HG02610 (cell line): ENCODE data around the gene BEST2.
"Not testable (repeated sequence)": the region's sequence is repeated elsewhere in the genome, so short reads cannot be mapped to it uniquely, and the experiment has no call there.

Source experiments
- ATAC-seq: cut with Tn5 transposase; IDR thresholded peaks from one replicate; pipeline ENCODE4 v1.9.1; 2021; ENCODE audit warnings: mild to moderate bottlenecking, moderate library complexity; ENCODE audit not compliant: unreplicated experiment

The BEST2 gene

GRCh38 chr19:12797607-12798006 lies 46.0 kb downstream of the BEST2 start:
- not testable (repeated sequence) for ATAC-seq

- no peak for ATAC-seq
Observed at GRCh38 chr19:12799742-12800465, 48.3 kb downstream of the BEST2 start.

- no peak for ATAC-seq
Observed at GRCh38 chr19:12800466-12800770, 48.8 kb downstream of the BEST2 start.

GRCh38 chr19:12800923-12801465 lies 49.4 kb downstream of the BEST2 start:
- no peak for ATAC-seq

GRCh38 chr19:12801466-12802266 lies 50.1 kb downstream of the BEST2 start, which contains the start of the genes PRDX2 and THSD8:
PRDX2 (minus strand) TSS chr19:12801800; CDS start chr19:12801261, 539 bp downstream.
THSD8 (plus strand) TSS chr19:12802069; CDS start chr19:12802072, 3 bp downstream.
- ATAC-seq, result no peak

DNA sequence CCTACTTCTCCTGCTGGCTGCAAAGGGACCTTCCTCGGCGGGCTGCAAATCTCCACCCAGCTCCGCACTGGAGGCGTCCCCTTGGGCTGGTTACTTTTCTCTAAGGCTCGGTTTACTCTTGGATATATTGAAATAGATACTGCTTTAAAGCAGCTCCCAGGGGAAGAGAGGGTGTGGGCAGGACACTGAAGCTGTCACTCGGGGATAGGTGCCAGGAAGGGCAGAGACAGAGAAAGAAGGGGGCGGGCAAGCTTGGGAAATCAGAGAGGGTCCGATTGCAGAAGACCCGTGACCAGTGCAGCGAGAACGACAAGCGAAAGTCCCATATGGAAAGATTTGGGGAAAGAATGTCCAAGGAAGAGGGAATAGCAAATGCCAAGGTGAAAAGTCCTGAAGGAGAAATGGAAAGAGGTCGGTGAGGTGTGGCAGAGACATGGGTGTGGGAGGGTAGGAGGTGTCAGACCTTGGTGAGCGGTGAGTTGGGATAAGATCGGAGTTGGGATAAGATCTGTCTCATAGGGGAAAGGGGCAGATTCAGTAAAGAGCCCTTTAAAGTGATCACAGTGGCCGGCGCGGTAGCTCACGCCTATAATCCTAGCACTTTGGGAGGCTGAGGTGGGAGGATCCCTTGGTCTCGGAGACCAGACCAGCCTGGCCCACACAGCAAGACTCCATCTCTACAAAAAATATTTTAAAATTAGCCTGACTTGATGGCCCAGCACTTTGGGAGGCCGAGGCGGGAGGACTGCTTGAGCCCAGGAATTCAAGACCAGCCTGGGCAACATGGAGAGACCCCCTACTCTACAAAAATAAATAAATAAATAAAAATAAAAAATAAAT lies 50.9 kb downstream of the BEST2 start:
- no peak for ATAC-seq

DNA sequence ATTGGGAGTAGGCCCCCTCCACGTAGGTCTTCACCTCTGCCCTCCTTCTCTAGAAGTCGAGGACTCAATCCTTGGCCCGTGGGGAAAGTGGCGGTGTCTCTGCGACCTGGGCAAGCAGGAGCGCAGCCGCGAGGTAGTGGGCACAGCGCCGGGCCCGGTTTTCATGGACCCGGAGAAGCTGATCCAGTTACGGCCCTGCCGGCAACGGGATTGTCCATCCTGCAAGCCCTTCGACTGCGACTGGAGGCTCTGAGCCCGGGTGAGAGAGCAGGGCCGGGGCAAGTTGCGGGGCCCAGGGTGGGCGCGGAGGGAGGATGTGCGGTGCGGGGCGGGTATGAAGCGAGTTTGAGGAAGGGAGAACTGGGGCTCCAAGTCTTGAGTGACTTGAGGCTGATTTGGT lies 52.5 kb downstream of the BEST2 start:
- no peak for ATAC-seq

DNA sequence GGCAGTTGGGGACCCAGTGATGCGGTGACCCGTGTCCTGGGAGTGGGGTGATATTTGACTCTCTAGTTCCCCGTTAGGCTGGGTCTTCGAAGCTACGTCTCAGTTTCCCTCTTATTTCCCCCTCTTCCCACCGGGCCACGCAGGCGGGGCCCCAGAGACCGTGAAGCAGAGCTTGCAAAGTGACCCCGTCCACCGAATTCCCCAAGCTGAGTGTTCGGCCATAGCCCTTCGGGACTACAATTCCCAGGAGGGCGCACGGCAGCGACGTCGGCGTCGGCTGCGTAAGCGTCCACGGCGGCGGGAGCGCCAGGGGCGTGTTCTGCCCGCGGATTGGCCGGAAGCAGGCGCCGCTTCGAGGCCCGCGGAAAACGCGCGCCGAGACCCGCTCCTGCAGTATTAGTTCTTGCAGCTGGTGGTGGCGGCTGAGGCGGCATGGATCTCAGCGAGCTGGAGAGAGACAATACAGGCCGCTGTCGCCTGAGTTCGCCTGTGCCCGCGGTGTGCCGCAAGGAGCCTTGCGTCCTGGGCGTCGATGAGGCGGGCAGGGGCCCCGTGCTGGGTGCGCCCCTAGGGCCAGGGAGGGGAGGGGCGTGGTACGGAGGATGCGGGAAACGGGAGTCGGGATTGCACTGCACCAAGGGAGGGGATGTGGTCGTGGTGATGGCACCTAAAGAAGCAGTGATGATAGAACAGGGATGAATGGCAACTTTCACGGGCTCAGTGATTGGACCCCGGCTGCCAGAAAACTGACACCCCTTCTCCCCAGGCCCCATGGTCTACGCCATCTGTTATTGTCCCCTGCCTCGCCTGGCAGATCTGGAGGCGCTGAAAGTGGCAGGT lies 54.9 kb downstream of the BEST2 start, which contains the start of gene RNASEH2A:
Gene RNASEH2A (plus strand): TSS at position 343 of the 840 bp plus-strand sequence. CDS start 90 bp downstream, at position 433.
- peak; percentile 75 for ATAC-seq
